DMS114 treated with DMSO at 0.1 percent for 48 hours (cell line): ENCODE data around the gene STMN3.

Source experiments
- DNase-seq: peaks from one replicate; lab custom pipeline; 2025; ENCODE audit not compliant: unreplicated experiment; lab: John Stamatoyannopoulos, UW

Gene STMN3

DNA sequence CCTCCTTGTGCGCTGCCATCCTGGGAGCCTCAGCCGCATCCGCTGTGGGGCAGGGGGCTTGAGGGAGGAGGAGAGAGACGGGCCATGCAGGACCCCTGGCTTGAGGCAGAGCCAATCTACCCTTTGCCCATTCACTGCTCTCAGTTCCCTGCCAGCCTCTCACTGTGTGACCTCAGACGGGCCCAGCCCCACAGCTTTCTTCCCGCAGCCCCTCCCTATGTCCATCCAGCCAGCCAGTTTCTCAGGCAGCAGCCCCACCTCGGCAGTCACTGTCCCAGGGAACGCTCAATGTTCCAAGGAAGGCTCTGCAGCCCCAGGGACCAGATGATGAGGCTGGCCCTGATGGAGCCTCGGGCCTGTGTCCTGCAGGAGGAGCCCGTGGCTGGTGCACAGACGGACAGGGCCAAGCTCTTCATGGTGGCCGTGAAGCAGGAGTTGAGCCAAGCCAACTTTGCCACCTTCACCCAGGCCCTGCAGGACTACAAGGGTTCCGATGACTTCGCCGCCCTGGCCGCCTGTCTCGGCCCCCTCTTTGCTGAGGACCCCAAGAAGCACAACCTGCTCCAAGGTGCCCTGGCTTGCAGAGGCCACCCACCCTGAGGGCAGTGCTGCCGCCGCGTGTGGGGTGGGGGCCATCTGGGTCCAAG is 39.3 kb upstream of the STMN3 start:
- no peak for DNase-seq

DNA sequence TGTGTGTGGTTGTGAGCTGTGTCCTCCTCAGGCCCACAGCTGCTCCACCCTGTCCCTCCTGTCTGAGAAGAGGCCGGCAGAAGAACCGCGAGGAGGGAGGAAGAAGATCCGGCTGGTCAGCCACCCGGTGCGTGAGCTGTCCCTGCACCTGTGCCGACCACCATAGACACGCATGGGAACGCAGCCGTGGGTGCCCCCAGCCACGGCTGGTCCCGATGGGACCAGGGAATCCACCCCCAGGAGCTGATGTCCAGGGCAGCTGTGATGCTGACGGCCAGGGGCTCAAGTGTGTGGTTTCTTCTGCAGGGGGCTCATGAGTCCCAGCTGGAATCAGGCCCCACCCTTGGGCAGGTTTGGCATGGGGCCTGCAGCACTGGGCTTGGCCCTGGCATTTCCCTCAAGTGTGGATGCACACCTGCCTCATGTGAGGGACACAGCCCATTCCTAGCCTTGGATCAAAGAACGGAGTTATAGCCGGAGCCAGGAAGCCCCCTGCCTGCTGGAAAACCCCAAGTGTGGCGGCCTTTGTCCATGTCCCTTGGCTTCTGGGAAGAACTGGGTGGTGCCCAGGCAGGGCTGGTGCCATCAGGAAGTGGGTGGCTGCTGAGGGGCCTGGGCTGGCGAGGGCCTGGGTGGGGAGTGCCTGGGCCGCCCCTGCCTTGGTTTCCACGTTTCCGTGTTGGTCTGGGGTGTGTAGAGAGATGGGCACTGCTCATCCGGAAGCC is 38.6 kb upstream of the STMN3 start:
- DNase-seq = no peak

DNA sequence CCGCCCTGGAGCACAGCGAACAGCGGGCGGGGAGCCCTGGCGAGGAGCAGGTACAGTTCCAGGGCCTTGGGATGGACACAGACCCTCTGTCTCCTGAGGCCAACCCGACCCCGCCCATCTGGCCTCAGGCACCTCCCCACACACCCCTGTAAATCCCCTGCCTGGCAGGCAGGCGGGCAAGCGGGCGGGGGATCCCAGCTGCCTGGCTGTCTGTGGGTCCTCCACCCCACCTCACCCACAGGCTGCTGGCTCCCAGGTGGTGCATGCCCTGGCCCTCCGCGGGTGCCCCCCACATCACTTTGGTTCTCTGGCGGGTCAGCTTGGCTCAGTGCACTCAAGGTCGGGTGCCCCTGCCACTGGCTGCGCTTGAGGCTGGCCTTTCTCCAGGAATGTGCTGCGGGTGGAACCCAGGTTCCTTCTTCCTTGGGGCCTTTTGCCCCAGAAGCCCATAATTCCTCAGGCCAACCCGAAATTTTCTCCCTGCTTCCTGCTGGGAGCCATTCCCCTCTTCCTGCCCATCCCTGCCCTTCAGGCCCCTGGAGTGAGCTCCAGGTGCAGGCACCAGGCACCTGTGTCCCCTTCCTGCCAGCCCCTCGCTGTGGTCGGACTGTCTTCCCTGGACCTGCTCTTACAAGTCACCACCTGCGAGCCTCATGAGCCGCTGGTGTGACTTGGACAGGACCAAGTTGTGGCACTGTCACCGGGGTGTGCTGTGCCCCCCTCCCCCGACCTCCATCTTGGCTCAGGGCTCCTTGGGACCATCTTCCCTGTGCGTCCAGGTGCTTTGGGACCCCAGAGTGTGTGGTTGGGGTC is 37.9 kb upstream of the STMN3 start:
- DNase-seq = no peak

DNA sequence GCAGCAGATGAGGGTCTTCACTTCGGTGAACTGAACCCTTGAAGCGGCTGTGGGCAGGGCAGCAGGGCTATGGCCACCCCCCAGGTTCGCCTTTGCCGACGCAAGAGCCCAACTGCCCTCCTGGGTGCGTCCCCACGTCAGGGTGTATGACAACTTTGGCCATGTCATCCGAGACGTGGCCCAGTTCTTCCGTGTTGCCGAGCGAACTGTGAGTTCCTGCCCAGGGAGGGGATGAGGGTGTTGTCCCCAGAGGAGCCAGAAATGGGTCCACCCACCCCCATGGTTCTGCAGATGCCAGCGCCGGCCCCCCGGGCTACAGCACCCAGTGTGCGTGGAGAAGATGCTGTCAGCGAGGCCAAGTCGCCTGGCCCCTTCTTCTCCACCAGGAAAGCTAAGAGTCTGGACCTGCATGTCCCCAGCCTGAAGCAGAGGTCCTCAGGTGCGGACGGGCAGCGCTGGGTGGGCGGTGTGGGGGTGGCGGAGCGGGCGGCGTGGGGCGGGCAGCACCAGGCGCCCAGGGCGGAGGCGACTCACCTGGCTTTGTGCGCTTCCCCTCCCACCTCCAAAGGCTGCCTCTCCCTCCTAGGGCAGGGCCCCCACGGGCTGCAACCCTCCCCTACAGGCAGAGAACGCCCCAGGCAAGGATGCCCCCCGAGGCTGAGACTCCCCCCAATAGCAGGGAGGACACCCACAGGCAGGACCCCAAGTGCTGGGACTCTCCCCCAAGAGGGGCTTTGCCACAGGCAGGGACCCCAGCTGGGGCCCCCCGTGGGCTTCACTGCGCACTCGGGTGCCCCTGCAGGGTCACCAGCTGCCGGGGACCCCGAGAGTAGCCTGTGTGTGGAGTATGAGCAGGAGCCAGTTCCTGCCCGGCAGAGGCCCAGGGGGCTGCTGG is 37.0 kb upstream of the STMN3 start:
- DNase-seq = no peak

DNA sequence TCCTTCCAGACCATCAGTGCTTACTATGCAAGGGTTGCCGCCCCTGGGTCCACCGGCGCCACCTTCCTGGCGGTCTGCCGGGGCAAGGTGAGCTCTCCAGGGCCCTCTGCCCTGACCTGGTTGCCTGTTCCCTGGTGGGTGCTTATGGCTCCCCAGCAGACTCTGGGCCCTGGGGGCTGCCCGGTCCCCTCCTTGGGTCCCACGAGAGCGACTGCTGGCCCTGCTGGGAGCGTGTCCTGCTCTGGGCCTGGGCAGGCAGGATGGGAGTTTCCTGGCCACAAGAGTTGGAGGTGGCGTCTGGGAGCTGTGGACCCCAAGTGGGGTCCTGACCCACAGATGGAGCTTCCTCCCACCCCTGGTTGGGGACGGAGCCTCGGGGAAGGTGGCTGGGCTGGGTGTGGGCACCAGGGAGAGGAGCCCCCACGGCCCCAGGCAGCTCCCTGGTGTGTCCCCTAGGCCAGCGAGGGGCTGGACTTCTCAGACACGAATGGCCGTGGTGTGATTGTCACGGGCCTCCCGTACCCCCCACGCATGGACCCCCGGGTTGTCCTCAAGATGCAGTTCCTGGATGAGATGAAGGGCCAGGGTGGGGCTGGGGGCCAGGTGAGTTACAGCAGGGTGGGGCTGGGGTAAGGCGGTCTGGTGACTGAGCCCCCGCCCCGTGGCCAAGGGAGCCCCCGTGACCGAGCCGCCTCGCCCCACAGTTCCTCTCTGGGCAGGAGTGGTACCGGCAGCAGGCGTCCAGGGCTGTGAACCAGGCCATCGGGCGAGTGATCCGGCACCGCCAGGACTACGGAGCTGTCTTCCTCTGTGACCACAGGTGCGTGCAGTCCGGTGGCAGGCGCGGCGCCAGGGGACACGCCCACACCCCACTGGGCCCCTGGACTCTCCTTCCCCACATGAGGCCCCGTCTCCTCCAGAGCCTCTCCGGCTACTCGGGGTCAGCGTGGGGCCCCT is 36.1 kb upstream of the STMN3 start:
- DNase-seq = no peak

DNA sequence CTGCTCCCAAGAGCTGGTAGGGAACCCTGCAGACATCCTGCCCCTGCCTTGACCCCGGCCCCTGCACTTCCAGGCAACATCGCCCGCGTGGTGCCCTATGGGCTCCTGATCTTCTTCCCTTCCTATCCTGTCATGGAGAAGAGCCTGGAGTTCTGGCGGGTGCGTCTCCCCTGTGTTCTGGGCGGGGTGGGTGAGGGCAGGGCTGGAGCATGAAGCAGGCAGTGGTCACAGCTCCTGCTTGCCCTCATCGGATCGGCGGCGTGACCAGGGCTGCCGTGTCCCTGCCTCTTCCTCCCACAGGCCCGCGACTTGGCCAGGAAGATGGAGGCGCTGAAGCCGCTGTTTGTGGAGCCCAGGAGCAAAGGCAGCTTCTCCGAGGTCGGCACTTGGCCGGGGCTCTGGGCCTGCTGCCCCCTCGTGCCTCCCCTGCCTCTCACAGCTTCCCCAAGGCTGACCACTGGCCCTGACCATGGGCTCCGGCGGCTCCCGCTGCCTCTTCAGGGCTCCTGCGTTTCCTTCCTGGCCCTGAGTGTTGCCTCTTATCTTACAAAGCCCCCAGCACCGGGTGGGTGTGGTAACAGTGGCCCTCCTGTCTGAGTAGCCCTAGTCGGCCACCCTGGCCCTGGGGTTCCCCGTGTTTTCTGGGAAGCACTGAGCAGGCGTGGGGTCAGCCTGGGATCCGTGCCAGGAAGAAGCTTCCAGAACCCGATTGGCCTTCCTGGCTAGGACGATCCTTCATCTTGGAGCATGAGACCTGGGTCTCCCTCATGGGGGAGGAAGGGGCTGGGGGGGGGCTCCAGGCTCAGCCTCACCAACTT is 35.2 kb upstream of the STMN3 start:
- DNase-seq = no peak

DNA sequence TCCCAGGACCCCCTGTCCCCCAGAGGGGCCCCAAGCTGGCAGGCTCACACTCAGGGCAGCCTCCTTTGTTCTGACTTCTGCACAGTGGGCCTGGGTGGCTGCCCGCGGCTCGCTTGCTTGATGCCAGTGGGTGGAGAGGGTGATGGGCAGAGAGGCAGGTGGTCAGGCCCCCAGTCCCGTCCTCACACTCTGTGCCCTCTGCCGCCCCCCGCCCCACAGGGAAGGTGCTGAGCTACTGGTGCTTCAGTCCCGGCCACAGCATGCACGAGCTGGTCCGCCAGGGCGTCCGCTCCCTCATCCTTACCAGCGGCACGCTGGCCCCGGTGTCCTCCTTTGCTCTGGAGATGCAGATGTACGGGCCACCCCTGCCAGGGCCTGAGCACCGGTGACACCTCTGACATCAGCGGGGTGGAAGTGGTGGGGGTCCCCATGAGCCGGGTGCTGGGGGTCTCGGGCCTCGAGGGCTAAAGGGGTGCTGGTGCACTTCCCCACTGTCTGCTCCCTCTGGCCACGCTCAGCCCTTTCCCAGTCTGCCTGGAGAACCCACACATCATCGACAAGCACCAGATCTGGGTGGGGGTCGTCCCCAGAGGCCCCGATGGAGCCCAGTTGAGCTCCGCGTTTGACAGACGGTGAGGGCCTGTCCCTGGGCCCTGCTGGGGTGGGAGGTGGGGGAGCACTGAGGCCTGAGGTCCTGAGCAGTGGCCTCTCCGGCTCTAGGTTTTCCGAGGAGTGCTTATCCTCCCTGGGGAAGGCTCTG is 34.4 kb upstream of the STMN3 start:
- DNase-seq = no peak

DNA sequence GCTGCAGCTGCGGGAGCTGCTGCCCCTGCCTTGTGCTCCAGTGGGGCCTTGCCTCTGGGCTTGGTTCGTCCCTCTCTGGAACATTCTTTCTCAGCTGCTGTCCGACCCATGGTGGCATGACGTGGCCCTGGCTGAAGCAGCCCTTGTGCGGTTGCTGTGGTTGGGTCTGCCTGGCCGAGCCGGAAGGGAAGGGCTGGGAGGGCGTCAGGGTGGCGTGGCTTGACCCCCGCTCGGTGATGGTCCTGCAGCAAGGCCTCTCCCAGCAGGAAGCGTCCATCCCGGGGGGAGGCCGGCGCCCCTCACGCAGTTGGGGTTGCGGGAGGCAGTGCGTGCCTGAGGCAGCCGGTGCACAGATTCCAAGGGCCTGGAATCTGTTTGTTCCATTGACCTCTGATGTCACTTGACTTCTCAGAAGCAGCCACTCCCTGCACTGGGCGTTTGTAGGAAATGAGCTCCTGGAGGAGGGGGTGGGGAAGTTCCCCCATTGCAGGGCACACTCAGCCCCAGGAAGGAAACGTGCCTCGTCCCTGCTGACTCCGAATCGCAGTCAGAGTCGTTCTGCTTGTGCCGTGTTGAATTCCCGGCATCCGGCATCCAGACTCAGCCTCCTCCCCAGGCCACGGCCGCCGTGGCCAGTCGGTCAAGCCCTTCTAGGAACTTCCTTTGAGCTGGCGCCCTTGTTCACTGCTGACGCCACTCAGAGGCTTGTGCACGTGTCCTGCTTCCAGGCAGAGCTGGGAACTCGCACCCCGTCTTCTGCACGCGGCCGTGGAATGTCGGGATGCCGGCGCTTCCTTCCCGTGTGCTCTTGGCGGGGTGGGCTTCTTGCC is 33.5 kb upstream of the STMN3 start:
- DNase-seq = no peak

DNA sequence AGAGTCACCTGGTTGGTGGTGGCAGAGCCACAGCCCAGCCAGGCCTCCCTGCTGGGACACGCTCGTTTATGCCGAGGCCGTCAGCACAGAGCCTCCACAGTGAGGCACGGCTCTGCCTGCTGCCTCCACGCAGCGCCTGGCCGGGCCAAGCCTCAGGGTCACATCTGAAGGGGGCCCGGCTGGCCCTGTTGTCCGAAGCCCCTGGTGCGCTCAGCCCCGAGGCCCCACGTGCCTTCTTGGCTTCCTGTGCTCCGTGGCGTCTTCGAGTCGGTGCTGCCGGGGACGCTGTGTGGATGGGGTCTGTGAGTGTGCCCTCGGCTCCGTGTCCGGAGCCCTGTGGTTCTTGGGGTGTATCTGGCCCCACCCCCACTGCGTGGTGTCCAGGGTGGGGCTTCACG is 32.9 kb upstream of the STMN3 start:
- no peak for DNase-seq

DNA sequence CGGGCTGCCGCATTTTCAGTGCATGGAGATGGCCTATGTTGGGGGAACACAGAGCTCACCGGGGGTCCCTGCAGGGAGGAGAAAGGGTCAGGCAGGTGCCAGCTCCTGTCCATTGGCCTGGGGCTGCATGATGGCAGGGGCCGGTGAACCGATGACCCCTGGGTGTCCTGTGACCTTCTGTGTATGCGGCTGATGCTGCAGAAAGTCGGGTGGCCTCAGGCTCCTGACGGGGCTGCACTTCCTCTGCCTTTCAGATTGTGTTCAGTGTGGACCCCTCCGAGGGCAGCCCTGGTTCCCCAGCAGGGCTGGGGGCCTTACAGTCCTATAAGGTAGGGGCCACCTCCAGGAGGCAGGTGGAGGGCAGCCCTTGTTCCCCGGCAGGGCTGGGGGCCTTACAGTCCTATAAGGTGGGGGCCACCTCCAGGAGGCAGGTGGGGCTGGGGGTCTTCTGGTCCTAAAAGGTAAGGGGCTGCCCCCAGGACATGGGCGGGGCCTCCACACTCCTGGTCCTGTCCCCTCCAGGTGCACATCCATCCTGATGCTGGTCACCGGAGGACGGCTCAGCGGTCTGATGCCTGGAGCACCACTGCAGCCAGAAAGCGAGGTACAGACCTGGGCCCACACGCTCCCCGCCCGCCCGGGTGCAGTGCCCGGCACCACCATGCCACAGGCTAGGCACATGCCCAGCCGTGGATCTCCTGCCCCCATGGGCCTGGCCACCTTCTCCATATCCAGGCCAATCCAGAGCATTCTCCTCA is 32.2 kb upstream of the STMN3 start:
- no peak for DNase-seq

DNA sequence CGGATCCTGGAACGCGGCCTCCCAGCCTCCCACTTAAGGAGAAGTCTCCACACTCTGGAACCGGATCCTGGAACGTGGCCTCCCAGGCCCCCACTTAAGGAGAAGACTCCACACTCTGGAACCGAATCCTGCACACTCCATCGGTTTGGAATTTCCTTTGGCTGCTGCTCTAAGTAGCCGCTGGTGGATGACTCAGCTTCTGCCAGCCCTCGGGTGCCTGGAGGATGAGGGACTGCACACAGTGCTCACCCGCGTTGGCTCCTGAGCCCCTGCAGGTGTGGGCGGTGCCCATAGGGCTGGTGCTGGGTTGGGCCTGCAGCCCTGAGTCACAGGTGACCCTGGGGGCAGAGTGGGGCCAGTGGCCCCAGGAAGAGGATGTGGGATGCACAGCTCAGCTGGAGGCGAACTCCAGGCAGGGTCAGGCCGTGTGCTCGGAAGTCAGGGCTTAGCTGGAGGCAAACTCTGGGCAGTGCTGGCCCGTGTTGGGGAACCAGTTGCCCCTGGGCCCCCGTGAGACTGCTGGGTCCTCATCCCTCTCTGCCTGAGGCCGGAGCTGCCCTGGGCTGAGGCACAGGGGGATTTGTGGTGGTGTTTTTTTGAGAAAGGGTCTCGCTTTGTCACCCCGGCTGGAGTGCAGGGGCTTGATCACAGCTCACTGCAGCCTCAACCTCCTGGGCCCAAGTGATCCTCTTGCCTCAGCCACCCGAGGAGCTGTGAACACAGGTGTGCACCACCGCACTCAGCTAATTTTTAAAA is 29.3 kb upstream of the STMN3 start:
- no peak for DNase-seq

DNA sequence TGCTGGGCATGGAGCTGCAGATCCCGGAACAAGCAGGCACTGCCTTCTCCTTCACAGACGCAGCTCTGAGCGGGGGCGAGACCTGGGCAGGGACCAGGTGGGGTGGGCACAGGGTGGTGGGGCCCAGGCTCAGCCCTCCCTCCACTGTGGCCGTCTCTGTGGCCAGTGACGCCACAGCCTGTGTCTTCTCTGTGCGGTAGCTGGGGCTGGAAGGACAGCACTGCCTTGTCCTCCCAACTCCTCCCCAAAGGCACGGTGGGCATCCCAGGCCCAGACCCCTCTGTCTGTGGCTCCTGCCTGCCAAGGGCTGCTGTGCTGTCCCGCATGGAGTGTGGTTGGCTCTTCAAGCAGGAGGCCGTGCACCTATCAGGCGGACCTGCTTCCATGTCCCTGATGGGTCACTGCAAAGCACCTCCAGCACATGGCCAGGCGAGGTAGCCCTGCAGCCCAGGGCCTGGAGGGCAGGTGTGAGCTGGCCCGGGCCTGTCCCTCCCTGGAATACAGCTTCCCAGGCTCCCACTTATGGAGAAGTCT is 28.5 kb upstream of the STMN3 start:
- DNase-seq = no peak

DNA sequence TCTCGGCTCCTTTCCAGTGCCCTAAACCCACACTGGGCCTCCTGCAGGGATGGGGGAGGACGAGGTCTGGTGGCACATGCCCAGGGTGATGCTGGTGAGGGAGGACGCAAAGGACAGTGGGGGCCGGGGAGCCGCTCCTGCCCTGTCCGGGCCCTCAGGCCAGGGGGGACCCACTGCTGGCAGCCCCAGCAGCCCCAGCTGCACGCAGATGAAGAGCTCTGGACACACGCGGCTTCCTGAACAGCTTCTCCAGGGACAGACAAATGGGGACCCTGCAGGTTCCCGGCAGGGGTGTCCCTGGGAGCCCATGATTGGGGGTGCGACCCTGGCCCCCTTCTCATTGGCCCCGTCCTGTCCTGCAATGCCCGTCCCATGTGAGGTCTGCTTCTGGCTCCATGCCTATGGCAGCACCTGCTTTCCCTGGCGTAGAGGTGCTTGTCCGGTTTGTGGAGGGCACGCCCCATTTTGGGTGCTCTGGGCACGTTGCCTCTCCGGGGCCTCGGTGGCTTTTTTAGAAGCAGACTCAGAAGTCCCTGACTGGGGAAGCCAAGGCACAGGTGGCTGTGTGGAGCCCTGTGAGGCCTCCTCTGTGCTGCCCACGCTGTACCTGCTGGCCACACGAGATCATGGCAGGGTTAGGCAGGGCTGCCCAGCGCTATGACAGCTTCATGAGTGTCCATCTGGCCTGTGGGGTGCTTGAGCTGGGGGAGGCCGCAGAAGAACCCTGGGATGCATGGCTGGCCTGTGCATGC is 27.8 kb upstream of the STMN3 start:
- DNase-seq = no peak

DNA sequence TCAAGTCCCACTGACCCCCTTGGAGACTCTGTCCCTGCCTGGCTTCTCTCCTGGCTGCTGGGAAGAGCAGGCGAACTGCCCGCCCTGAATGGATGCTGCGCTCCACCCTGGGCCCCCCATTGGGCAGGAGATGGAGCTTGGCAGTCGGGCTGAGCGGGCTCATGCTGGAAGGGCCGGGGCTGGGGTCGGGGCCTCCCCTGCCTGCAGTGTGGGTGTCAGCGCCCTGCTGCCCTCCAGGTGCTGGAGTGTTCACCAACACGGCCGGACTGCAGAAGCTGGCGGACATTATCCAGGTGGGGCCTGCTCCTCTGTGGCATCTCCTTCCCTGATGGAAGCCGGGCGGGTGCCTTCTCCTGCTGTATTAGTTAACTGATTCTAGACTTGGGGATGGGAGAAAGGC is 27.2 kb upstream of the STMN3 start:
- DNase-seq = no peak

DNA sequence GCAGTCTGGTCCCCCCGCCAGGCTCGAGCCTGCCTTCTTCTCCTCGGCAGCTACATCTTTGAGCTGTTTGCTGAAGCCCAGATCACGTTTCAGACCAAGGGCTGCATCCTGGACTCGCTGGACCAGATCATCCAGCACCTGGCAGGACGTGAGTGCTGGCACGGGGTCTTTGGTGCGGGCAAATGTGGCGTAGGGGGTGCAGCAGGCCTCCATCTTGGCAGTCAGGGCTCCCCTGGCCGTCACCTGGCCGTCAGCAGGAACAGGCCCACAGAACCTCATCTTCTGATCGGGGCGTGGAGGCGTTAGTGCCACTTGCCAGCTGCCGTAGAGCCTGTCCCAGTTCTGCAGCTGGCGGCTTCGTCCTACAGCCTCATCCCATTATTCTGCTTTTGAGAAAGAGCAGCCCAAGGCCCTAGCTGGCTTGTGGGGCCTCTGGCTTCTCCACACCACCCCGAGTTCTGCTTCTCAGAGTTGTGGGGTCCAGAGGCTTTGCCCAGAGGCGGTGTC is 26.6 kb upstream of the STMN3 start:
- no peak for DNase-seq
